ENCODE measurements around the gene CR1L. TPM values are rescaled to one million over a fixed set of nuclear protein-coding genes. Genes with fewer than 3 reads are reported as not detected.

CR1L gene
- total RNA-seq (2022; extraction: Qiagen RNA extraction; ENCODE audit: low read depth) = not detected in 5 replicates

GRCh38 chr1:207644852-207645634 lies at the start of gene CR1L:
TSS of gene CR1L (plus strand) at chr1:207645133. CDS start at chr1:207645234, 101 bp downstream.

GRCh38 chr1:207751790-207752455 lies 107.0 kb downstream of the CR1L start, which contains the start of gene CD46:
TSS of gene CD46 (plus strand) at chr1:207752054. CDS start at chr1:207752213, 159 bp downstream.

Other genes with a start within 250 kb of the CR1L start
- 0.03 to 0.05 TPM in 2 of 5 replicates, not detected in the others for gene CR2, start 190.8 kb upstream of the CR1L start, total RNA-seq (2022; extraction: Qiagen RNA extraction; ENCODE audit: low read depth)
- not detected in 5 replicates for gene CR1, start 149.0 kb upstream of the CR1L start, total RNA-seq (2022; extraction: Qiagen RNA extraction; ENCODE audit: low read depth)
- gene CD46, start 106.9 kb downstream of the CR1L start, total RNA-seq (2022; extraction: Qiagen RNA extraction; ENCODE audit: low read depth) = 80.9 to 120 TPM (median 117 TPM) in 5 replicates